ENCODE measurements around the gene HAAO.
"Not testable (repeated sequence)": the region's sequence is repeated elsewhere in the genome, so short reads cannot be mapped to it uniquely, and the experiment has no call there.

HAAO gene

GRCh38 chr2:42834161-42834560 lies 41.8 kb upstream of the HAAO start:
- no peak for DNase-seq (ENCODE audit: low read depth)
- TF ChIP-seq CTCF (IDR thresholded peaks at IDR 0.05; ENCODE audit: low read depth, low read length, missing control alignments) = no peak
- no peak overlapping the region for H3K4me3 ChIP-seq (ENCODE audit: low read depth, low read length)
- in situ Hi-C loops (cut with HindIII; ENCODE audit: low sequenced_read_pairs) = loop anchor here (5.0 to 25.0 kb wide), 3 partner anchors 388 to 728 kb away; no protein-coding TSS in a partner anchor

GRCh38 chr2:42832289-42832634 lies 39.9 kb upstream of the HAAO start:
- no peak overlapping the region for H3K4me3 ChIP-seq (ENCODE audit: low read depth, low read length)
- DNase-seq (ENCODE audit: low read depth) = no peak
- no peak for TF ChIP-seq CTCF (IDR thresholded peaks at IDR 0.05; ENCODE audit: low read depth, low read length, missing control alignments)
- in situ Hi-C loops (cut with HindIII; ENCODE audit: low sequenced_read_pairs) = loop anchor here (5.0 to 25.0 kb wide), 3 partner anchors 390 to 730 kb away; no protein-coding TSS in a partner anchor

- H3K4me3 ChIP-seq (ENCODE audit: low read depth, low read length); DNase-seq (ENCODE audit: low read depth): not testable (repeated sequence)
- in situ Hi-C loops (cut with HindIII; ENCODE audit: low sequenced_read_pairs) = loop anchor here (5.0 to 25.0 kb wide), 3 partner anchors 391 to 731 kb away; no protein-coding TSS in a partner anchor
Observed at GRCh38 chr2:42831575-42832288, 39.3 kb upstream of the HAAO start.

- no peak overlapping the region for H3K4me3 ChIP-seq (ENCODE audit: low read depth, low read length)
- no peak for TF ChIP-seq CTCF (IDR thresholded peaks at IDR 0.05; ENCODE audit: low read depth, low read length, missing control alignments)
- no peak for DNase-seq (ENCODE audit: low read depth)
- in situ Hi-C loops (cut with HindIII; ENCODE audit: low sequenced_read_pairs) = loop anchor here (5.0 to 25.0 kb wide), 3 partner anchors 391 to 731 kb away; no protein-coding TSS in a partner anchor
Observed at GRCh38 chr2:42830922-42831574, 38.7 kb upstream of the HAAO start.

GRCh38 chr2:42829671-42830440 lies 37.5 kb upstream of the HAAO start:
- no peak for DNase-seq (ENCODE audit: low read depth)
- no peak for TF ChIP-seq CTCF (IDR thresholded peaks at IDR 0.05; ENCODE audit: low read depth, low read length, missing control alignments)
- in situ Hi-C loops (cut with HindIII; ENCODE audit: low sequenced_read_pairs) = loop anchor here (5.0 to 25.0 kb wide), 3 partner anchors 392 to 732 kb away; no protein-coding TSS in a partner anchor
- no peak overlapping the region for H3K4me3 ChIP-seq (ENCODE audit: low read depth, low read length)

GRCh38 chr2:42828487-42829425 lies 36.4 kb upstream of the HAAO start:
- in situ Hi-C loops (cut with HindIII; ENCODE audit: low sequenced_read_pairs) = loop anchor here (25.0 kb wide), 1 partner anchor 734 kb away; no protein-coding TSS in a partner anchor
- DNase-seq (ENCODE audit: low read depth) = no peak
- no peak overlapping the region for H3K4me3 ChIP-seq (ENCODE audit: low read depth, low read length)
- peak; percentile 90 for TF ChIP-seq CTCF (IDR thresholded peaks at IDR 0.05; ENCODE audit: low read depth, low read length, missing control alignments)
